Measurements from ENCODE around the gene GPR37L1.

DNA sequence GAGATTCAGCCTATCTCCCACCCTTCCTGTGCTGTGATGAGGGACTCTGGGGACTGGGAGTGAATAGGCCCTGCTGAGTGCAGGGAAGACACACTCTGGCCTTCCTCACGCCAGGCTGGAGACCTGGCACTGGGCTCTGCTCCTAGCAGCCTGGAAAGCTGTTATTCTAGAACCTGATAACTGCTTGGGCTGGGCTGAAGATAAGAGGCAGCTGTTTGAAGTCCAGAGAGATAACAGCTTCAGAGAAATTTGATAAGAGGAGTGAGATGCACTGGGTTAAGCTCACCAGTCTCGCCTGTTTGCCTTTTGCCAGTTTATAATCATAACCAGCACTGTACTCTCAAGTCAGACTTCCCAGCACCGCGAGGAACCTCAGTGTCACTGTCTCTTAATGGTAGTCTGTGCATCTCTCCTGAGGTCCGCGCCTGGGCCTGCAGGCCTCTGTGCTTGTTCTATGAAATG lies 46.6 kb upstream of the GPR37L1 start:
- TF ChIP-seq, protein P1, sequence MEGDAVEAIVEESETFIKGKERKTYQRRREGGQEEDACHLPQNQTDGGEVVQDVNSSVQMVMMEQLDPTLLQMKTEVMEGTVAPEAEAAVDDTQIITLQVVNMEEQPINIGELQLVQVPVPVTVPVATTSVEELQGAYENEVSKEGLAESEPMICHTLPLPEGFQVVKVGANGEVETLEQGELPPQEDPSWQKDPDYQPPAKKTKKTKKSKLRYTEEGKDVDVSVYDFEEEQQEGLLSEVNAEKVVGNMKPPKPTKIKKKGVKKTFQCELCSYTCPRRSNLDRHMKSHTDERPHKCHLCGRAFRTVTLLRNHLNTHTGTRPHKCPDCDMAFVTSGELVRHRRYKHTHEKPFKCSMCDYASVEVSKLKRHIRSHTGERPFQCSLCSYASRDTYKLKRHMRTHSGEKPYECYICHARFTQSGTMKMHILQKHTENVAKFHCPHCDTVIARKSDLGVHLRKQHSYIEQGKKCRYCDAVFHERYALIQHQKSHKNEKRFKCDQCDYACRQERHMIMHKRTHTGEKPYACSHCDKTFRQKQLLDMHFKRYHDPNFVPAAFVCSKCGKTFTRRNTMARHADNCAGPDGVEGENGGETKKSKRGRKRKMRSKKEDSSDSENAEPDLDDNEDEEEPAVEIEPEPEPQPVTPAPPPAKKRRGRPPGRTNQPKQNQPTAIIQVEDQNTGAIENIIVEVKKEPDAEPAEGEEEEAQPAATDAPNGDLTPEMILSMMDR (IDR thresholded peaks at IDR 0.05; ENCODE audit: low read depth, low read length, poor library complexity, severe bottlenecking), result no peak
- TF ChIP-seq EZH2phosphoT487 (IDR thresholded peaks at IDR 0.05; ENCODE audit: borderline replicate concordance, low read length), result no peak

Data from DOHH2 (cell line).